COLO668 (cell line): Measurements from ENCODE around the gene CNN3.

Experiments used
- DNase-seq: peaks from one replicate; lab custom pipeline; 2025; ENCODE audit not compliant: unreplicated experiment; lab: John Stamatoyannopoulos, UW

CNN3 gene

GRCh38 chr1:94858276-94858675 is 68.6 kb downstream of the CNN3 start:
- no peak for DNase-seq

- no peak for DNase-seq
Observed at GRCh38 chr1:94856868-94857267, 70.0 kb downstream of the CNN3 start.

- no peak for DNase-seq
Observed at GRCh38 chr1:94856004-94856403, 70.9 kb downstream of the CNN3 start.

- DNase-seq = no peak
Observed at GRCh38 chr1:94855307-94855700, 71.6 kb downstream of the CNN3 start.

DNA sequence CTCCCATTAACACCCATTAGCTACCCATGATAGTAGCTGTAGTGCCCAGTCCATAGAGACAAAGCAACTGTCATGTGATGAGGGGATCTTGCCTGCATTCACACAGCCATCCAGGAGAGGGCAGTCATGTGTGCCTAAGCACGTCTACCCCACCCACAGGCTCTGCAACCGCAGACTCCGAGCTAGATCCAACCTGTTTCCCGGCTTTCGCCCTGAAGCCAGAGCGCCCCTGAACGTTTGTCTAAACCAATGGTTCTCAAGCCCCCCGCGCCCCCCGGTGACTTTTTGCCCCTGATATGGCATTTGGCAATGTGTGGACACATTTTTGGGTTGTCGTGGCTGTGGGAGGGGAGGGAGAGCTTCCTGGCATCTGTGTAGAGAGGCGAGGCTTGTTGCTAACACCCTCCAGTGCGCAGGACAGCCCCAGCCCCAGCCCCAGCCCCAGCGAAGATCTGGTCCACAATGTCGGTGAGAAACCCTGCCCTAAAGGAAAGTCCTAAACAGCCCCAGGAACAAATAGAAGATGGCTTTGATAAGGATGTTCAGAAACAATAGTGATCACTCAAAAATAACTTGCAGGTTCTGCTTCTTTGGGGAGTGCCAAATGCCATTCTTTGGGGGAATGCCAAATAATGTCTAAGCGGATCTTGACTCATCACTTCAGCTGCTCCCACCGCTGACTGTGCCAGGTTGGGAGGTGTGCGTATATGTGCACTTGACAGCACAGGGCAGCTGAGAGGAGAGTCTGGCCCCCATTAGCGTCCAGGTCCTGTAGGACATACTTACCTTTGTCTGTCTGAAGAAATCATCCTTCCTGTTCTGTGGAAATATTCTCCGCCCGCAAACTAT is 72.2 kb downstream of the CNN3 start:
- DNase-seq = peak; percentile 76

DNA sequence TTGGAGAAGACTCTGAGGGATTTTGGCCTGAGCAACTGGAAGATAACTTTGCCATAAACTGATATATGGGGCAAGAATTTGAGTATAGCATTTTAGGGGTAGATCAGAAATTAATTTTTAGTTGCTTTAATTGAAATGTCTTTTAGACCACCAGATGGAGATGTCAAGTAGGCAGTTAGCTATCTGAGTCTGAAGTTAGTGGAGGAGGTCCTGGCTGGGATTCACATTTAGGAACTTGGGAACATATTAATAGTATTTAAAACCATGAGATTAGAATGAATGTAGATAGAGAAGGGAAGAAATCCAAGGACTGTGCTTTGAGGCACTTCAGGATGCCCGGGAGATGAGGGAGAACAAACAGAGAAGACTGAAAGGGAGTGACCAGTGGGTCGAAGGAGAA is 74.1 kb downstream of the CNN3 start:
- no peak for DNase-seq

DNA sequence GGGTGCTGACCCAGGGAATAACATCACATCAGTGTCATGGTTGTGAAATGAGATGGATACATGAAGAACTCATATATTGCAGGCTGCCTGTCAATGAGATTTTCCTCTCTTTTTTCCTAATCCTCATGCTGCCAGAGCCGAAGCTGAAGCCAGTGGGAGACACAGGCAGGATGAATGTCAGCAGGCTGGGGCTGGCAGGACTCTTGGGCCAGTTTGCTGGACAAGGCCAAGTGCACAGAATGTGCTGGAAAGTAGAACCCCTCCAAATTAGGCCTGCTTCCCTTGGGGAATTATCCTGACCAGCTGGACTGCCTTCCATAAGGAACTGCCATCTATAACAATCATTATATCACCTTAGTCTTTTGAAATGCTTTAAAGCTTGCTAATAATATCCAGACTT is 75.3 kb downstream of the CNN3 start:
- no peak for DNase-seq
